Left lobe of liver (tissue), 2 donors: ENCODE measurements around the gene TBC1D7. TPM values are rescaled to one million over a fixed set of nuclear protein-coding genes. Genes with fewer than 3 reads are reported as not detected.

ENCODE experiments used
- ATAC-seq: fragments of 200-7000 bp; cut with Tn5 transposase; one replicate; pipeline ENCODE4 v1.9.1; 2020; ENCODE audit warnings: mild to moderate bottlenecking, moderate library complexity
- DNase-seq: peaks from one replicate; pipeline ENCODE4 v3.0.0-alpha.2; 2020; ENCODE audit warnings: low spot score
- total RNA-seq: library from RNA; stranded (reverse); gene quantifications from one replicate; pipeline ENCODE4 v1.2.1, GENCODE V29; 2021
- donor health status: DM: no; HTN: no; CAD: no; lungs with moderate emphysema.
- donor health status: DM: no; HTN: yes; CAD: no.

Gene TBC1D7
- total RNA-seq, 1 donor from 2014 or later = 10.4 TPM

GRCh38 chr6:13357551-13358075 lies 29.3 kb upstream of the TBC1D7 start:
- ATAC-seq (no peak), DNase-seq (no peak)

GRCh38 chr6:13355999-13356785 lies 27.9 kb upstream of the TBC1D7 start:
- DNase-seq (no peak), ATAC-seq (no peak)

GRCh38 chr6:13355043-13355945 lies 27.0 kb upstream of the TBC1D7 start:
- no peak for ATAC-seq
- DNase-seq = no peak

GRCh38 chr6:13354331-13355042 lies 26.1 kb upstream of the TBC1D7 start:
- DNase-seq (no peak), ATAC-seq (peak; percentile 26)

- DNase-seq (no peak), ATAC-seq (no peak)
Observed at GRCh38 chr6:13352165-13352564, 23.8 kb upstream of the TBC1D7 start.

GRCh38 chr6:13351271-13351670 lies 22.9 kb upstream of the TBC1D7 start:
- DNase-seq = no peak
- ATAC-seq = no peak

- no peak for ATAC-seq
- no peak for DNase-seq
Observed at GRCh38 chr6:13349811-13350506, 21.6 kb upstream of the TBC1D7 start.

GRCh38 chr6:13348334-13349113 lies 20.2 kb upstream of the TBC1D7 start:
- DNase-seq = no peak
- no peak for ATAC-seq

GRCh38 chr6:13346245-13346644 lies 17.9 kb upstream of the TBC1D7 start:
- no peak for DNase-seq
- ATAC-seq = no peak

GRCh38 chr6:13342414-13343019 lies 14.2 kb upstream of the TBC1D7 start:
- DNase-seq (no peak), ATAC-seq (no peak)

- DNase-seq (no peak), ATAC-seq (no peak)
Observed at GRCh38 chr6:13339863-13340630, 11.7 kb upstream of the TBC1D7 start.

- DNase-seq = no peak
- no peak for ATAC-seq
Observed at GRCh38 chr6:13338038-13338437, 9.7 kb upstream of the TBC1D7 start.

GRCh38 chr6:13336553-13336952 lies 8.2 kb upstream of the TBC1D7 start:
- ATAC-seq (peak; percentile 98), DNase-seq (peak; percentile 80)

- ATAC-seq = no peak
Observed at GRCh38 chr6:13334953-13335352, 6.6 kb upstream of the TBC1D7 start.

GRCh38 chr6:13332349-13332706 lies 4.0 kb upstream of the TBC1D7 start:
- DNase-seq = no peak
- ATAC-seq = no peak

More at GRCh38 chr6:13334953-13335352, 6.6 kb upstream of the TBC1D7 start:
- DNase-seq = no peak

GRCh38 chr6:13331516-13332348 lies 3.4 kb upstream of the TBC1D7 start:
- ATAC-seq (peak; percentile 20), DNase-seq (no peak)

GRCh38 chr6:13328875-13329183 lies 492 bp upstream of the TBC1D7 start:
- ATAC-seq (no peak), DNase-seq (no peak)

- DNase-seq (no peak), ATAC-seq (peak; percentile 2)
Observed at GRCh38 chr6:13327691-13328075, 654 bp downstream of the TBC1D7 start.
